ENCODE data around the gene ADAP2. TPM values are rescaled to one million over a fixed set of nuclear protein-coding genes. Genes with fewer than 3 reads are reported as not detected.
"Not testable (repeated sequence)": the region's sequence is repeated elsewhere in the genome, so short reads cannot be mapped to it uniquely, and the experiment has no call there.

The ADAP2 gene
- total and polyA plus RNA-seq, 9 donors = 4.7 to 17.6 (median 6.0) TPM

DNA sequence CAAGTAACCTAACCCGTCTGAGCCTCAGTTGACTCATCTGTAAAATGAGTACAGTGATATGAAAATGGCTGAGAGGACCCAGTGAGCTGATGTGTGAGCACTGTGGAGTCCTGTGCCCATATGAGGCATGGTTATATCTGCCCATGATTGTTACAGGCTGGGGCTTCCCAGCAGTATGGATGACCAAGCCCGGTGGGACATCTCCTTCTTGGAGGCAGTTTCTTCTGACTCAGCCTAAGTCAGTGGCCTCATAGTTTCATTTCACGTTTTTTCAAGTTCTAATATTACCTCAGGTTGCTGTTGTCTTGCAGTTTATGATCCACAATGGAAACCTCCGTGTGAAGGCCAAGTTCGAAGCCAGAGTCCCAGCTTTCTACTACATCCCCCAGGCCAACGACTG is 4.8 kb downstream of the ADAP2 start:
- H3K27me3 ChIP-seq = no peaks in the 10 kb centered on the region
- no peak overlapping the region for H3K27ac ChIP-seq

DNA sequence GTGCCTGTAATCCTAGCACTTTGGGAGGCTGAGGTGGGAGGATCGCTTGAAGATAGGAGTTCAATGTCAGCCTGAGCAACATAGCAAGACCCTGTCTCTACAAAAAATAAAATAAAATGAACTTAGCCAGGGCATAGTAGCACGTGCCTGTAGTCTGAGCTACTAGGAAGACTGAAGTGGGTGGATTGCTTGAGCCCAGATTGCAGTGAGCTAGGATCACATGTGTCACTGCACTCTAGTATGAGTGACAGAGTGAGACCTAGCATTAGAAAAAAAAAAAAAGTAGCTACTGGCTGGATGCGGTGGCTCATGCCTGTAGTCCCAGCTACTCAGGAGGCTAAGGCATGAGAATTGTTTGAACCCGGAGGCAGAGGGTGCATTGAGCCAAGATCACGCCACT is 6.0 kb downstream of the ADAP2 start:
- intact Hi-C loops (cut with DNase I) = no loop called here
- TF ChIP-seq POLR2A (IDR thresholded peaks at IDR 0.05) (no peak), EP300 (IDR thresholded peaks at IDR 0.05) (no peak)
- TF ChIP-seq, protein P1, sequence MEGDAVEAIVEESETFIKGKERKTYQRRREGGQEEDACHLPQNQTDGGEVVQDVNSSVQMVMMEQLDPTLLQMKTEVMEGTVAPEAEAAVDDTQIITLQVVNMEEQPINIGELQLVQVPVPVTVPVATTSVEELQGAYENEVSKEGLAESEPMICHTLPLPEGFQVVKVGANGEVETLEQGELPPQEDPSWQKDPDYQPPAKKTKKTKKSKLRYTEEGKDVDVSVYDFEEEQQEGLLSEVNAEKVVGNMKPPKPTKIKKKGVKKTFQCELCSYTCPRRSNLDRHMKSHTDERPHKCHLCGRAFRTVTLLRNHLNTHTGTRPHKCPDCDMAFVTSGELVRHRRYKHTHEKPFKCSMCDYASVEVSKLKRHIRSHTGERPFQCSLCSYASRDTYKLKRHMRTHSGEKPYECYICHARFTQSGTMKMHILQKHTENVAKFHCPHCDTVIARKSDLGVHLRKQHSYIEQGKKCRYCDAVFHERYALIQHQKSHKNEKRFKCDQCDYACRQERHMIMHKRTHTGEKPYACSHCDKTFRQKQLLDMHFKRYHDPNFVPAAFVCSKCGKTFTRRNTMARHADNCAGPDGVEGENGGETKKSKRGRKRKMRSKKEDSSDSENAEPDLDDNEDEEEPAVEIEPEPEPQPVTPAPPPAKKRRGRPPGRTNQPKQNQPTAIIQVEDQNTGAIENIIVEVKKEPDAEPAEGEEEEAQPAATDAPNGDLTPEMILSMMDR (IDR thresholded peaks at IDR 0.05) = no peak
- no peak for DNase-seq
- WGBS, 3 donors = 86 to 89% (median 88%) methylated on average over 5 of the region's 5 CpGs
- Histone ChIP-seq H3K27me3 (no peaks in the 10 kb centered on the region), H3K4me1 (ENCODE audit: insufficient read depth) (peaks cover under 1% of the 10 kb centered on the region), H3K27ac (no peak overlapping the region), H3K36me3 (no peaks in the 10 kb centered on the region), H3K4me3 (no peak overlapping the region), H3K9me3 (no peaks in the 10 kb centered on the region)

More for the DNA sequence above, 4.8 kb downstream of the ADAP2 start:
- intact Hi-C loops (cut with DNase I) = no loop called here
- H3K36me3 ChIP-seq = no peaks in the 10 kb centered on the region
- no peak overlapping the region for H3K4me3 ChIP-seq
- no peaks in the 10 kb centered on the region for H3K9me3 ChIP-seq
- TF ChIP-seq, protein P1 (IDR thresholded peaks at IDR 0.05) = no peak
- TF ChIP-seq POLR2A (IDR thresholded peaks at IDR 0.05) = no peak
- 75 to 78% (median 77%) methylated on average over 6 of the region's 6 CpGs for WGBS, 3 donors
- DNase-seq = no peak
- peaks cover 8% of the 10 kb centered on the region for H3K4me1 ChIP-seq (ENCODE audit: insufficient read depth)

DNA sequence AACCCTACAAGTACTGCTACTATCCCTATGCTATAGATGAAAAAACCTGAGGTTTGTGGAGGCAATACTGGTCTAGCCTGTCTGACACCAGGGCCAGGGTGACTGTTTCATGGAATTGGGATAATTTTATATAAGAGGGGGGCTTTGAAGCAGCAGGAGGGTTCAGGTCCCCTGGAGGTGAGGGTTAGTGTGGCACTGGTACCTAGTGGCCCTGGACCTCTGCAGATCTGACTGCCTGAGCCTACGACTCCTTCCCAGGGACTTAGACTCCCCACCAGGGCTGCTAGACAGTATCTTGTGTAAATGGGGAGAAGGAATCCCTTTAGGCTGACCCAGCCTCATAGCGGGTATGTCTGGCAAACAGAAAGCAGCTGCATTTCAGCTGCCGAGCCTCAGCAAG is 6.8 kb downstream of the ADAP2 start:
- Histone ChIP-seq H3K27ac (no peak overlapping the region), H3K27me3 (no peaks in the 10 kb centered on the region), H3K4me1 (ENCODE audit: insufficient read depth) (no peaks in the 10 kb centered on the region), H3K9me3 (no peaks in the 10 kb centered on the region), H3K36me3 (no peaks in the 10 kb centered on the region), H3K4me3 (no peak overlapping the region)
- intact Hi-C loops (cut with DNase I) = no loop called here
- 67 to 75% (median 72%) methylated on average over 3 of the region's 3 CpGs for WGBS, 3 donors
- DNase-seq = no peak
- TF ChIP-seq EP300 (IDR thresholded peaks at IDR 0.05) = no peak
- TF ChIP-seq, protein P1 (IDR thresholded peaks at IDR 0.05) = no peak
- no peak for TF ChIP-seq POLR2A (IDR thresholded peaks at IDR 0.05)

DNA sequence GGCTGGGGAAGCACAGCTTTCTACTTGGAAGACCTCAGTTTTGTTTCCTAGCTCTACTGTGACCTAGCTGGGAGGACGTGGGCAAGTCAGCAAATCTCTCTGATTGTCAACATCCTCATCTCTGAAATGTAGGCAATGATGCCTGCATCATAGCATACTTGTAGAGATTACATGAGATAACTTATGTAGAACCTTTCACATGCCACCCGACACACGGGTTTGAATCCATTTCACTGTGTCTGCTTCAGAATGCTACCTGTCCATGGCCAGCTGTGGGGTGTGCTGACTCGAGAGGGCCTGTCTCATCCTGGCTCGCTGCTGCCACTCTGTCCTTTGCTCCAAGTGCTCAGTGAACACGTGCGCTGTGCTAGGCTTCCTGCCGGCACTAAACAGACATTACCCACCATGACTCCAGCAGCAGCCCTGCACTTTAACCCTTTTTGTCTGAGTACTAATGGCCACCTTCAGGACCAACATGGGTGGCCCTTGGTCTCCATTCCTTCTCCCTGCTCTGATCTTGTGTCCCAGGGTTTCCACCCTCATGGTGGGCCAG is 7.4 kb downstream of the ADAP2 start:
- Histone ChIP-seq H3K9me3 (no peaks in the 10 kb centered on the region), H3K4me3 (no peak overlapping the region), H3K27me3 (no peaks in the 10 kb centered on the region), H3K4me1 (ENCODE audit: insufficient read depth) (no peaks in the 10 kb centered on the region), H3K27ac (no peak overlapping the region), H3K36me3 (no peaks in the 10 kb centered on the region)
- DNase-seq = no peak
- 48 to 50% (median 50%) methylated on average over 8 of the region's 8 CpGs for WGBS, 3 donors
- no peak for TF ChIP-seq POLR2A (IDR thresholded peaks at IDR 0.05)
- no peak for TF ChIP-seq EP300 (IDR thresholded peaks at IDR 0.05)
- TF ChIP-seq, protein P1 (IDR thresholded peaks at IDR 0.05) = no peak
- intact Hi-C loops (cut with DNase I) = no loop called here

DNA sequence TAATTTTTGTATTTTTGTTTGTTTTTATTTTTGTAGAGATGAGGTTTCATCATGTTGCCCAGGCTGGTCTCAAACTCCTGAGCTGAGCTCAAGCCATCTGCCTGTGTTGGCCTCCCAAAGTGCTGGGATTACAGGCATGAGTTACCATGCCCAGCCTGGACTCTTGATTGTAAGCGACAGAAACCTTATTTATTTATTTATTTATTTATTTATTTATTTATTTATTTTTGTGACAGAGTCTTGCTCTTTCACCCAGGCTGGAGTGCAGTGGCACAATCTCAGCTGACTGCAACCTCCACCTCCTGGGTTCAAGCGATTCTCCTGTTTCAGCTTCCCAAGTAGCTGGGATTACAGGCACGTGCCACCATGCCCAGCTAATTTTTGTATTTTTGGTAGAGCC is 8.1 kb downstream of the ADAP2 start:
- H3K4me1 ChIP-seq (ENCODE audit: insufficient read depth); H3K27me3 ChIP-seq; H3K9me3 ChIP-seq; DNase-seq; intact Hi-C loops (cut with DNase I); H3K36me3 ChIP-seq; H3K27ac ChIP-seq; H3K4me3 ChIP-seq: not testable (repeated sequence)
- WGBS, 3 donors = 91 to 98% (median 93%) methylated on average over 3 of the region's 3 CpGs

Data from ovary (tissue), 9 donors.